GM12892 (cell line): Measurements from ENCODE around the gene GSG1L.

Experiments
- POLR2A ChIP-seq: IDR thresholded peaks from 2 replicates; pipeline ENCODE4 v1.6.1; 2011; ENCODE audit warnings: low read depth, low read length, control low read depth
- POLR2AphosphoS5 ChIP-seq: IDR thresholded peaks from 2 replicates; pipeline ENCODE4 v1.6.1; 2011; ENCODE audit warnings: low read depth, low read length, control low read depth
- TAF1 ChIP-seq: IDR thresholded peaks from 2 replicates; pipeline ENCODE4 v1.6.1; 2011; ENCODE audit warnings: low read depth, mild to moderate bottlenecking, control low read depth, low read length, borderline replicate concordance

- TF ChIP-seq POLR2A: no peak
- no peak for TF ChIP-seq POLR2AphosphoS5
- TF ChIP-seq TAF1: no peak
Measured at GRCh38 chr16:27778171-27778925, 285.2 kb downstream of the GSG1L start.
